ENCODE results near the gene CSNK1D.
A peak's percentile ranks its signal among the peaks of the same experiment; 100 is the strongest.

Gene CSNK1D

DNA sequence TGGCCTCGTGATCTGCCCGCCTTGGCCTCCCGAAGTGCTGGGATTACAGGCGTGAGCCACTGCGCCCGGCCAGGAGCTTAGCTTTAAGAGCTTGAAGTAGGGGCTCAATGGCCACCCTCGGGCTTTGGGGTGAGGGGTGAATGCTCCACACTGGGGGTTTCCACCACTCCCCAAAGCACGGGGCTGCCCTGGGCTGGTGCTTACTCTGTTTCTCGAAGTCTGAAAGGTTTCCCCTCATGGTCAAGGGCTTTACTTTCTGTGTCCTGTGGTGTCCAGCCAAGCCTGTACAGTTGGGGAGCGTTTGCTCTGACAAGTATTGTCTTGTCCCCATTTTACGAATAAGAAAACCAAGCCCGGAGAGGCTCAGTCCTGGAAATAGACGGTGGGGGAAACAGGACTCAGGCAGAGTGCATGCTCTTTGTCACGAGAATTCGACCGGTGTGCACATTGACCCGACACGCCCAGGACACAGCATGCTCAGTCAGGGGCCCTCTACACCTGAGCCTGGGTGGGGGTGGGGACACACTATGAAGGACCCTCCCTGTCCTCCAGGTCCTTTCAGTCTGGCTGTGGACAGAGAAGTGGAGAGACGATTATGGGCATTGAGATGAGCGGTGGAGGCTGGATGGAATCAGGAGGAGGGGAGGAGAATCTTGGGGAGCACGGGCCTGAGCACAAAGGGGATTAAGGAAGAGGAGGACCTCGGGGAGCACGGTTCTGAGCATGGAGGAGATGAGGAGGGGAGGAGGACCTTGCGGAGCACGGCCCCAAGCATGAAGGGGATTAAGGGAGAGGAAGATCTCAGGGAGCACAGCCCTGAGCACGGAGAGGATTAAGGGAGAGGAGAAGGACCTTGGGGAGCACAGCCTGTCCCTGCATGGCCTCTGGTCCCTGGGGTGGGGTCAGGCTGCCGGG lies 36.4 kb upstream of the CSNK1D start:
- no peak for DNase-seq

GRCh38 chr17:82305727-82306300 lies 32.3 kb upstream of the CSNK1D start:
- peak; percentile 55 for DNase-seq

DNA sequence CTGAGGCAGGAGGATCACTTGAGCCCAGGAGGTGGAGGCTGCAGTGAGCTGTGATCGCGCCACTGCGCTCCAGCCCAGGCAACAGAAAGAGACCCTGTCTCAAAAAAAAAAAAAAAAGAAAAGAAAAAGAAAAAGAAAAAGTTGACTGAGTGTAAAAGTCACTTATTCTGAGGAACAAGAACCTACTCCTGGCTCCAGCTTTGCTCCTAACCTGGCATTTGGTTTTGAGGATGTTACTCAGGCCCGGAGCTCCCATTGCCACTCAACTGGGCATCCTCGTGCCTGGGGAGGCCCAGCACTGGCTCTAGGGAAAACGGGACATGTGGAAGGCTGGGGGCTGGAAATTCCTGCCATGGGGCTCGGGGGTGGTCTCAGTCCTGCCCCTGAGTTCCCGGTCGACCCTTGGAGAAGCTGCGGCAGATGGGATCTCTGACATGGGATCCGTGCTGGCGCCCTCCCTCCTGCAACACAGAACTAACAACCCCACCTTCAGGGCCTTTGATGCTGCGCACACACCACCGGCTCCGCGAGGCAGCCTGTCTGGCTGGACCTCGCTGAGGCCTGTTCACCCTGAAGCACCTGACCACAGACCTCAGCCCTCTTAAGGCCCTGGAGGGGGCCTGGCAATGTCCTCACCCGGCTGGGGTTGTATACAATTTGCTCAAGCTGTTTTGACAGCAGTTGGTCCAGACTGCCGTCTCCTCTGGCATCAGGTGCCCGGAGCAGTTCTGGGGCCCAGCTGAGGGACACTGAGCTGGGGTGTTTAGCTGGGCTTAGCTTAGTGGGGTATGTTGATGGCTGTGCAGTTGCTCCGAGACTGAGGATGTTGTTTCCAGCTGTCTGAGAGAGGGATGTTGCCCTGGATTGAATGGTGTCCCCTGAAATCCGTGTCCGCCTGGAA lies 31.6 kb upstream of the CSNK1D start:
- DNase-seq = no peak

- DNase-seq = no peak
Observed at GRCh38 chr17:82303944-82304808, 30.7 kb upstream of the CSNK1D start.

DNA sequence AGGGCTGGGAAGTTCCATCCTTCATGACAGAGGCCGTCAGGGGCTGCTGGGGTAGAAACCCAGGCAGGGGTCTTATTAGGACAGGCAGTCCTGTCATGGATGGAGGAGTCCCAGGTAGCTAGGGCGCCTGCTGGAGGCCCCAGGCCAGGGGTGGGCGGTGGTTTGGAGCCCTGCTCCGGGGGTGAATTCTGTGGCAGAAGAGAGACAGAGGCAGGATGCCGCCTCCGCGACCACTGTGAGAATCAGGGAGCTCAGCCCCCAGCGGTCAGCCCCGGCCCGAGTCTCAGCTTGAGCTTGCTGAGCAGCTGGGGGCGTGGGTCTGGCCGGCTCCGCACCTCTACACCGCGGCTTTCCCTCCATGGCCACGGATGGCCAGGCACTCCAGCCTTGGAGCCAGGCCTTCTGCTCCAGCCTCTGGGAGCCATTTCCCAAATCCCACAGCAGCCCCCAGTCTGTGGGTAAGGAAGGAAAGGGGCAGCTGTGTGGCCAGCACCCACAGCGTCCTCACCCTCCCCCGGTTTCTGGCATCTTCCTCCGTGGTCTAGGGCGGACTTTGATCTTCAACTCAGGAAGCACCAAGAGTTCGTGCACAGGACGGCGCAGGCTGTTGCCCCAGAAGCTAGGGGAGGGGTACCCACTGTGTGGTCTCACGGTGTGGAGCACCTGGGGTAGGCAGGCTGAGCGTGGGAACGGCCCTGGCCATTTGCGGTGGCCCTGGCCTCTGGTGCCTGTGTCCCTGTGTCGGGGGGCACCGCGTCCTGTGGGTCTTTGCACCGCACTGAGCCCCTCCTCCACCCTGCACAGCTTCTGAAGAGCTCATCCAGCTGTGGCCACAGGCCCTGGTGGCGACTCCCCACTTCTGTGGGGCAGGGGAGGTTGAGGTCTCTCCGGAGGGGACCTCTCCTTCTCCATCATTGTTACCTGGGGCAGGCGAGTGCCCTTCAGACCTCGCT lies 29.8 kb upstream of the CSNK1D start:
- DNase-seq = no peak

DNA sequence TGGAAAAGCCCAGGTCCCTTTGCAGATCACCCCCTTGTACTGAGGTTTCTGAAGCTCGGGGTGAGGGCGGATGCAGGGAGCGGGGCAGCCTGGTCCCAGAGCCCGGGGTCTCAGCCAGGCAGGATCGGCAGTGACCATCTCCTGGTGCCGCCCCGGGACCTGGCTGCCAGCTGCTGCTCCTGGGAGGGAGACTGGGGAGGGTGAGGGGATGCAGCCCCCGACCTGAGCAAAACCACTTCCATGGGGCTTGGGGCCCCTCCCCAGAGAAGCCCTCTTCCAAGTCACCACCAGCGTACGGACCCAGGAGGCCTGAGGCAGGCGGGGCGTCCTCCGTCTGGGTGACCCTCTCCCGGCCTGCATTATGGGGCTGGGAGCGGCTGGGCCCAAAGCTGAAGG lies 29.1 kb upstream of the CSNK1D start:
- DNase-seq = no peak

GRCh38 chr17:82301916-82302567 lies 28.5 kb upstream of the CSNK1D start:
- DNase-seq = peak; percentile 54

DNA sequence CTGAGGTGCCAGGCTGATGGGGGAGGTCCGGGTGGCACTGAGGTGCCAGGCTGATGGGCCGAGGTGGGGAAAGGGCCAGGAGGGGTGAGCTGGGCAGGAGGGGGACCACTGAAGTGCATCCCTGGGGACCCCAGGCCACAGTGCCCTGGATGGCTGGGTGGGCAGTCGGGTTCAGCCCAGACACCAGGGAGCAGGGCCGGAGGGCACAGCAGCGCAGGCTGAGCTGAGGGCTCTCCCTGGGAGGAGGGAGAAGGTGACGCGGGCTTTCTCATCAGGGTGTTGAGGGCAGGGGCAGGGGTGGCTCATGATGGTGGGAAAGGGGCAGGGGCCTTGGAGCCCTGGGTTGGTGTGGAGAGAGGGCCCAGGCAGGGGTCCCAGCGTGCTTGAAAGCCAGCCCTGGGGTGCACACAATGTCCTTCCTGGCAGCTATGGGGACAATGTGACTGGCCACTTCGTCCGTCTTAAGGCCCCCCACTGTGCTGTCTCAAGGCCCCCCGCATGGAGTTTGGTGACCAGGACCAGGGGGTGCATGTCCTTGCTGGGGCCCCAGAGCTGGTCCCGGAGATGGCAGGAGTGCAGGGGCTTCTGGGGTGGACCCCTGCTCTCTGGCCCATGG lies 27.9 kb upstream of the CSNK1D start:
- DNase-seq = no peak

GRCh38 chr17:82300707-82301270 lies 27.3 kb upstream of the CSNK1D start:
- peak; percentile 83 for DNase-seq

DNA sequence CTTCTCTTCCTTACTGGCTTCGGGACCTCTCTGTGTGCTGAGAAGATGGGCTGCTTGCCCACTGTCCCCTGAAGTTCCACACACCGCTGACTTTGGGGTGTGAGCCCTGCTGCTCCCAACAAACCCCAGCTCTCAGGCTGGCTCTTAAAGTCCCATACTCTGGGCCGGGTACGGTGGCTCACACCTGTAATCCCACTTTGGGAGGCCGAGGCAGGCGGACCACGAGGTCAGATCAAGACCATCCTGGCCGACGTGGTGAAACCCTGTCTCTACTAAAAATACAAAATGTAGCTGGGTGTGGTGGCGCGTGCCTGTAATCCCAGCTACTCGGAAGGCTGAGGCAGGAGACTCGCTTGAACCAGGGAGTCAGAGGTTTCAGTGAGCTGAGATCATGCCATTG lies 26.7 kb upstream of the CSNK1D start:
- DNase-seq = no peak

- DNase-seq = no peak
Observed at GRCh38 chr17:82299452-82299851, 26.0 kb upstream of the CSNK1D start.

DNA sequence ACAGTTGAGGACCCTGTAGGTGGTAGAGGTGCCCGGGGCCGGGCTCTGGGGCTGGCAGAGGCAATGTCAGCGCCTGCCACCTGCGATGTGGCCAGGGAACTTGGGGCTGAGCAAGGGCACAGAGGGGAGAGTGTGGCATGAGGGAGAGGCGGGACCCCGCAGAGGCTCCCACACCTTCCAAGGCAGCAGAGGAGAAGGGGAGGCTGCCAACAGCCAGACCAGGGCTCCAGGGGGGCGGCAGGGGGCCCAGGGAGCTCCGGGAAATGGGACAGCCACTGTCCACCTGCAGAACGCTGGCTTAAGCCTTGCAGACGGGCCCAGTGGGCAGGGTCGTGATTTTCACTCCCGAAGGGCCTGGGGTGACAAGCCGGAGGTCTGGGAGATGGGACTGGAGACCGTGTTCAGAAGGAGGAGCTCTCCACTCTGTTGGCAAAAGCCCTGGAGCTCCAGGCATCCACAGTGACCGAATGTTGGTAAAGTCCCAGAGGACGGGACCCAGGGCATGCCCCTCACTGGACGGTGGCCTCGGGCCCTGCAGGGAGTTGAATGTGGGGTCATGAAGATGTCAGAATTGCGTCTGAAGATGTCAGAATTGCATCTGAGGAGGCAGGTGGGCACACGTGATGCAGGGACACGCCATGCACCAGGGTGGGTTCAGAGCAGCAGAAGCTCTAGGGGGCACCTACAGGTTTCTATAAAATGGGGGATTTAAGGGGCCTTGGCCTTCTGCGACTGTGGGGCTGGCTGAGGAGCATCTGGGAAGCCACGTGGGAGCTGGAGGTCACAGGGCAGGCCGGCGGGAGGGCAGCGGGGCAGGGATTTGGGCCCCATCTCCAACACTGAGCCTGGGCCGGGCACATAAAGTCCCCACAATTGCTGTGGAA lies 25.3 kb upstream of the CSNK1D start:
- DNase-seq = no peak

GRCh38 chr17:82297714-82298537 lies 24.4 kb upstream of the CSNK1D start:
- peak; percentile 93 for DNase-seq

- peak; percentile 77 for DNase-seq
Observed at GRCh38 chr17:82297280-82297713, 23.8 kb upstream of the CSNK1D start.

DNA sequence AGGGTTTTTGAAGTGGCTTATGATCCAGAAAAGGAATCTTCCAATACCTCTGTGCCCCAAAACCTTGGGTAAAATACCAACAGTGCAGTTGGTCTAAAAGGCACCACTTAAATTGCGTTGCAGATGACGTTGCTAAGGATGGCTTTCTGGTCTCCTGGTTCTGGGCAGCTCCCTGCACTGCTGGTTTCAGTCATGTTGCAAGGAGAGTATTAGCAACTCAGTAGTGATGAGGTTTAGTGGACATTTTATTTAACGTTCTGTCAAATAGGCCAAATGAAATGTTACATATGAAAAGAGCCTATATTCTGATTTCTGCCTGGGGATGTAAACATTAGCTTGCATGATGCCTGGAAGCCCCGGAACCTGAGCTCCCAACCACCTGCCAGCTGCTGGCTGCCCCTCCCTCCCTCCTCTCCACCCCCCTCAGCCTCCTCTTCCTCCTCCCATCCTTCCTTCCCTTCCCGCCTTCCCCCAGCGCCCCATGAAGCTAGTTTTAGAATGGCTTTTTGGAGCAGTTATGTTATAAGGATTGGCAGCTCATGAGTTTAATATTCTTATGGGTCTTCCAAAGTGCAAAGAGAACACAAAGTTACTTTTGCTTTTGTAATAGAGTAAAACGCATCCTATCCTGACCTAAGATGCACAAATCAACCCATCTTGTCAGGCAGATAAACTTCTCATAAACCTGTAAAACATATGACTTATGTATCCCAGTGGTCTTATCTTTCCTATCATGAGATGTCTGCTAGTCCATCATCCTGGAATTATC lies 23.2 kb upstream of the CSNK1D start:
- no peak for DNase-seq

DNA sequence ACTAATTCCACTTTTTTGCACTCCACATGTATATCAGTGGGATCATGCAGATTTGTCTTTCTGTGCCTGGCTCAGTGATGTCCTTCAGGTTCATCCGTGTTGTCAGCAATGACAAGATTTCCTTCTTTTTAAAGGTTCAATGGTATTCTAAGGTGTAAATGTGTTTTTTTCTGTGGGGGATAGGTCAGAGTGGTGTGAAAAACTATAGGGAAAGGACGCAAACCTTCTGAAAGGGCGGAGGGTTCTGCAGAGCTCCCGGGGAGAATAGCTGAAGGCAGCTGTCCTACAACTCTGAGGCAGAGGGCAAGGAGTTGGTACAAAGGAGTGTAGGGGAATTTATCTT lies 21.9 kb upstream of the CSNK1D start:
- DNase-seq = no peak

Measured in hematopoietic multipotent progenitor cell treated with erythropoietin and hydrocortisone succinate and interleukin-3 and kit ligand, for 6 days (in vitro differentiated cells).